ENCODE results near the gene PDE1C.

PDE1C gene

DNA sequence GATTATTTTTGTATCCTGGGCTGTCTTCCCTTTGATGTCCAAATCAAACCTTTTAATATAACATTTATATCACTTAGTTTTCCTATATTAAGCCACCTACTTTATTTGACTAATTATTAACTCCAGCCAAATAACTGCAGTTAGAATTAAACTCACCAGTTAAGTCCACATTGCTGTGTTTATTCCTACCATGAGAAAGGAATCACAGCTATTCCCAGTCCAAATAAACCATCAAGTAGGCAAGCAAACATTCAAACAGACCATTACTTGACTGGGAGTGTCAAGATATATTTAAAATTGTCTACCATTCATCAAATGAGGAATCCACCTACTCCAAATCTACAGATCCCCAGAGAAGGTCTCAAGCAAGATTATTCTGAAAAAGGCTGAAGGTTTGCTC lies 22.4 kb downstream of the PDE1C start:
- TF ChIP-seq CTCF (IDR thresholded peaks at IDR 0.05; ENCODE audit: insufficient read depth, low read depth, low read length, missing control alignments), result no peak
- DNase-seq (ENCODE audit: low read depth), result no peak
- no peak overlapping the region for H3K4me3 ChIP-seq (ENCODE audit: low read depth, low read length)

DNA sequence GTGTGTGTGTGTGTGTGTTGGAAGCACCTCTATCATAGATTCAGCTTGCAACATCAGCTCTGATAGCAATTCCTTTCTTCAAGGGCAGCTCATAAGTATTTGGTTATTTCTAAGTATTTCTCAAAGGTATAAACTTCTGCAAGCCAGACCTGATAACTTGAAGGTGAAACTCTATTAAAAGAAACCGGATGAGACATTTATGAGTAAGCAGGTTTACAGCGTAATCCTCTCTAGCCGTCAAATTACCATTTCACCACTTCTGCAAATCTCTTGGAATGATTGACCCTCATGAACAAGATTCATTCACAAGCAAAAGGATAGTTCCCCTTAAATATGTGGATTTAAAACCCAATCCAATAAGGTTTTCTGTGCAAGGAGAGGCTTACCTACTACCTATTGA lies 23.1 kb downstream of the PDE1C start:
- no peak overlapping the region for H3K4me3 ChIP-seq (ENCODE audit: low read depth, low read length)
- DNase-seq (ENCODE audit: low read depth), result peak; percentile 41
- TF ChIP-seq CTCF (IDR thresholded peaks at IDR 0.05; ENCODE audit: insufficient read depth, low read depth, low read length, missing control alignments), result no peak

- TF ChIP-seq CTCF (IDR thresholded peaks at IDR 0.05; ENCODE audit: insufficient read depth, low read depth, low read length, missing control alignments), result no peak
- H3K4me3 ChIP-seq (ENCODE audit: low read depth, low read length), result no peak overlapping the region
- no peak for DNase-seq (ENCODE audit: low read depth)
These were observed 25.0 kb downstream of the PDE1C start for GRCh38 chr7:32045228-32045627.

DNA sequence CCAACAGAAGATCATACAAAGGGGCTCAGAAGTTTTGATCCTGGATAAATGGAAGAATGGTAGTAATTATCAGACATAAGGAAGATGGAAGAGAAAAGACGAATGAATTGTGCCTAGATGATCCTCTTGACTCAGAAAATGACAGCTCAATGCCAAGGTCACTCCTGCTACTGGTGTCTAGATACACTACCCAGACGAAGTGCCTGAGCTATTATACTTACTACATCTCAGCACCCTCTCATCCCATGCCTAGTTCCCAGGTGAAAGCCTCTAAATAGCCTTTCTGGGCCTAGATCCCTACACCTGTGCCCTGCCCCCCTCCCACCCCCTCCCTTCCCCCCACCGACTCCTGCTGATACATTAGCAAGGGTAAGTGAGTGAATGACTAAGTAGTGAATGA lies 25.5 kb downstream of the PDE1C start:
- no peak for TF ChIP-seq CTCF (IDR thresholded peaks at IDR 0.05; ENCODE audit: insufficient read depth, low read depth, low read length, missing control alignments)
- DNase-seq (ENCODE audit: low read depth), result no peak

GRCh38 chr7:32043688-32044087 lies 26.5 kb downstream of the PDE1C start:
- no peak for TF ChIP-seq CTCF (IDR thresholded peaks at IDR 0.05; ENCODE audit: insufficient read depth, low read depth, low read length, missing control alignments)
- no peak overlapping the region for H3K4me3 ChIP-seq (ENCODE audit: low read depth, low read length)
- DNase-seq (ENCODE audit: low read depth), result peak; percentile 35

More for the DNA sequence above, 25.5 kb downstream of the PDE1C start:
- H3K4me3 ChIP-seq (ENCODE audit: low read depth, low read length), result no peak overlapping the region

- peak; percentile 23 for DNase-seq (ENCODE audit: low read depth)
- no peak for TF ChIP-seq CTCF (IDR thresholded peaks at IDR 0.05; ENCODE audit: insufficient read depth, low read depth, low read length, missing control alignments)
These were observed 27.3 kb downstream of the PDE1C start for GRCh38 chr7:32042900-32043299.

DNA sequence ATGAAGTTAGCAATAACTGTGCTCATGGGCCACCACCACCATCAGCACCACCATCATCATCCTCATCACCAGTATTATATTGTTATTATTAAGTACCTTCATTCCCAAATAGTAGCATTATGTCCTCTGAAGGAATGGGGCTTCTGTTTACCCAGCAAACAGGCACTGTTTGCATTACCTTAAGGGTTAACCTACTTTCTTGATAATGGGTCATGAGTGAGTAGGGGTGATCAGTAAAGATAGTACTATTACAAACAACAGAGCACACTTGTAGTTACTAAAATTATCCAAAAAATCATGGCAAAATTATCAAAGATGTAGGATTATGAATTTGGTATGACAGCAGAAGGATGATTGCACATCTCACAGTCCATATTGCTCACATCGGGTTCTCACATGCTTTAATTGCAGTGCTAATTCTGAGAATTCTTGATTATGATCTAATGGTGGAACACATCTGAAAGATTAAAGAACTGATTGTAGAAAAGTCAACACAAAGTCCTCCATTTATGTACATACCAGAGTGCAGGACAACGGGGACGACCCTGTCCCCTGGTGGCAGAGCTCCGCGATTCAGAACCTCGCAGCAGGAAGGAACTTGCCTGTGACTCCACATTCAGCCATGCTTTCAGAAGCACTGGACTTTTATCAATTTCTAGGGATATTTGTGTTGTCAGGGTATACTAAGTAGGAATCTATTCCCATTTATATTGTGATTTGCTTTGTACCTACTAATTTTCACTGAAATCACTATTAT lies 31.0 kb downstream of the PDE1C start:
- no peak for DNase-seq (ENCODE audit: low read depth)
- no peak overlapping the region for H3K4me3 ChIP-seq (ENCODE audit: low read depth, low read length)
- TF ChIP-seq CTCF (IDR thresholded peaks at IDR 0.05; ENCODE audit: insufficient read depth, low read depth, low read length, missing control alignments), result no peak

More at GRCh38 chr7:32042900-32043299, 27.3 kb downstream of the PDE1C start:
- no peak overlapping the region for H3K4me3 ChIP-seq (ENCODE audit: low read depth, low read length)

All from GM12865 (cell line).